Posterior vena cava (tissue), 2 donors: ENCODE results near the gene CAPN10. TPM values are rescaled to one million over a fixed set of nuclear protein-coding genes. Genes with fewer than 3 reads are reported as not detected.

Experiments
- DNase-seq: peaks from one replicate; pipeline ENCODE4 v3.0.0-alpha.2; 2020; ENCODE audit warnings: low spot score
- intact Hi-C, 2 donors: fragments of 100-400 bp; cut with DNase I; formaldehyde crosslinking; loops; one replicate each; pipeline versions ENCODE4 v1.14.1 to v1.14.2; 2022 to 2023
- total RNA-seq, 2 donors: library from RNA; stranded (reverse); fragmentation: NEBNext Ultra II Directional; extraction: Animal tissue kit (Norgen Biotek cat#: 25700); gene quantifications; one replicate each; pipeline ENCODE4 v1.2.1, GENCODE V29; 2021
- donor health status: DM: yes; HTN: yes; CAD: no.
- donor health status: DM: yes; HTN: yes; CAD: no.

The CAPN10 gene
- total RNA-seq, 2 donors from 2014 or later = 18.6 to 22.6 TPM

DNA sequence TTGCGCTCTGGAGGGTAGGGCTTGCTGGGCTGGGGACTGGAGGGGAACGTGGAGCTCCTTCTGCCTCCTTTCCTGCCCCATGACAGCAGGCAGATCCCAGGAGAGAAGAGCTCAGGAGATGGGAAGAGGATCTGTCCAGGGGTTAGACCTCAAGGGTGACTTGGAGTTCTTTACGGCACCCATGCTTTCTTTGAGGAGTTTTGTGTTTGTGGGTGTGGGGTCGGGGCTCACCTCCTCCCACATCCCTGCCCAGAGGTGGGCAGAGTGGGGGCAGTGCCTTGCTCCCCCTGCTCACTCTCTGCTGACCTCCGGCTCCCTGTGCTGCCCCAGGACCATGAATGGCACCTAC, 43.1 kb downstream of the CAPN10 start:
- DNase-seq = no peak
- intact Hi-C loops = no loop called here

DNA sequence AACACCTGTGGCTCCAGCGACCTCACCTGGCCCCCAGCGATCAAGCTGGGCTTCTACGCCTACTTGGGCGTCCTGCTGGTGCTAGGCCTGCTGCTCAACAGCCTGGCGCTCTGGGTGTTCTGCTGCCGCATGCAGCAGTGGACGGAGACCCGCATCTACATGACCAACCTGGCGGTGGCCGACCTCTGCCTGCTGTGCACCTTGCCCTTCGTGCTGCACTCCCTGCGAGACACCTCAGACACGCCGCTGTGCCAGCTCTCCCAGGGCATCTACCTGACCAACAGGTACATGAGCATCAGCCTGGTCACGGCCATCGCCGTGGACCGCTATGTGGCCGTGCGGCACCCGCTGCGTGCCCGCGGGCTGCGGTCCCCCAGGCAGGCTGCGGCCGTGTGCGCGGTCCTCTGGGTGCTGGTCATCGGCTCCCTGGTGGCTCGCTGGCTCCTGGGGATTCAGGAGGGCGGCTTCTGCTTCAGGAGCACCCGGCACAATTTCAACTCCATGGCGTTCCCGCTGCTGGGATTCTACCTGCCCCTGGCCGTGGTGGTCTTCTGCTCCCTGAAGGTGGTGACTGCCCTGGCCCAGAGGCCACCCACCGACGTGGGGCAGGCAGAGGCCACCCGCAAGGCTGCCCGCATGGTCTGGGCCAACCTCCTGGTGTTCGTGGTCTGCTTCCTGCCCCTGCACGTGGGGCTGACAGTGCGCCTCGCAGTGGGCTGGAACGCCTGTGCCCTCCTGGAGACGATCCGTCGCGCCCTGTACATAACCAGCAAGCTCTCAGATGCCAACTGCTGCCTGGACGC, 43.6 kb downstream of the CAPN10 start:
- DNase-seq = peak; percentile 78
- intact Hi-C loops = loop anchor here in 1 of 2 donors (2.0 kb wide), 1 partner anchor 569 kb away; no protein-coding TSS in a partner anchor

DNA sequence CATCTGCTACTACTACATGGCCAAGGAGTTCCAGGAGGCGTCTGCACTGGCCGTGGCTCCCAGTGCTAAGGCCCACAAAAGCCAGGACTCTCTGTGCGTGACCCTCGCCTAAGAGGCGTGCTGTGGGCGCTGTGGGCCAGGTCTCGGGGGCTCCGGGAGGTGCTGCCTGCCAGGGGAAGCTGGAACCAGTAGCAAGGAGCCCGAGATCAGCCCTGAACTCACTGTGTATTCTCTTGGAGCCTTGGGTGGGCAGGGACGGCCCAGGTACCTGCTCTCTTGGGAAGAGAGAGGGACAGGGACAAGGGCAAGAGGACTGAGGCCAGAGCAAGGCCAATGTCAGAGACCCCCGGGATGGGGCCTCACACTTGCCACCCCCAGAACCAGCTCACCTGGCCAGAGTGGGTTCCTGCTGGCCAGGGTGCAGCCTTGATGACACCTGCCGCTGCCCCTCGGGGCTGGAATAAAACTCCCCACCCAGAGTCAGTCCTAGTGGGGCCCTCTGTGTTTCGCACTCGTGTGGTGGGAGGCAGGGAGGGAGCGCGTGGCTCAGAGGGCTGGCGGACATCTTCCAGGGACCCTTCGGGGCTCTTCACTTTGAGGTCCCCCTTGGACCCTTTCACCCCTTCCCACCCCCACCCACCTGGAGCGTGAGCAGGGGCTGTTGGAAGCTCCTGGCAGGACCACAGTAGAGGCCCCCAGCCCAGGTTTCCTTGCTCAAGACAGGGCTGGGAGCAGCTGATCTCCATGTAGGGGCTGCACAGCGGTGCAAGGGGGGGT, 44.4 kb downstream of the CAPN10 start:
- intact Hi-C loops = loop anchor here in 1 of 2 donors (2.0 kb wide), 1 partner anchor 570 kb away; no protein-coding TSS in a partner anchor
- DNase-seq = peak; percentile 72

DNA sequence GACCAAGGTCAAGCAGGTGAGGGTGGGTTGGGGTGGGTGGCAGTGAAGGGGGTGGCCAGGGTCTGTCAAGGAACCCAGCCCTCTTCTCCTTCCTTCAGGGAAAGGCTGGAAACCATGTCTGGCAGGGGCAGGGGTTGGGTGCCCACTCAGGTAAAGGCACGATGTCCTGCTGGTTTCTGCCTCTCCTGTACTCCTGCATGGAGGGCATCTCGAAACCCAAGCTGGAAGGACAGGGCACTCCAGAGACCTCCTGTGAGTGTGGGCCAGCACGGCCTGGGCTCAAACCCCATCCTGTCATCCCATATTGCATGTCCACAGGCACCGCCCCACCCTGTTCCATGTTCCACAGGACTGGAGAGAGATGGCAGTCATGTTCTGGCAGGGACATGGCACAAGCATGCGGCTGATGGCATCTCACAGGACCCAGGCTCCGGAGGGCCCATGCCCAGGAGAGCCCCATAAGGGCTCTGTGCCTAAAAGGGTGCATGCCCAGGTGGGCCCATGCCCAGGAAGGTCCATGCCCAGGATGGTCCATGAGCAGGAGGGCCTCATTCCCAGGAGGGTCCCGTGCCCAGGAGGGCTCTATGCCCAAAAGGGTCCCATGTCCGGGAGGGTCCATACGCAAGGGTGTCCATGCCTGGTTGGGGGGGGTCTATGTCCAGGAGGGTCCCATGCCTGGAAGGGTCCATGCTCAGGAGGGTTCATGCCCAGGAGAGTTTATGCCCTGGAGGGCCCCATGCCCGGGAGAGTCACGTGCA, 45.2 kb downstream of the CAPN10 start:
- peak; percentile 56 for DNase-seq
- intact Hi-C loops = loop anchor here in 1 of 2 donors (2.0 kb wide), 1 partner anchor 571 kb away; no protein-coding TSS in a partner anchor

DNA sequence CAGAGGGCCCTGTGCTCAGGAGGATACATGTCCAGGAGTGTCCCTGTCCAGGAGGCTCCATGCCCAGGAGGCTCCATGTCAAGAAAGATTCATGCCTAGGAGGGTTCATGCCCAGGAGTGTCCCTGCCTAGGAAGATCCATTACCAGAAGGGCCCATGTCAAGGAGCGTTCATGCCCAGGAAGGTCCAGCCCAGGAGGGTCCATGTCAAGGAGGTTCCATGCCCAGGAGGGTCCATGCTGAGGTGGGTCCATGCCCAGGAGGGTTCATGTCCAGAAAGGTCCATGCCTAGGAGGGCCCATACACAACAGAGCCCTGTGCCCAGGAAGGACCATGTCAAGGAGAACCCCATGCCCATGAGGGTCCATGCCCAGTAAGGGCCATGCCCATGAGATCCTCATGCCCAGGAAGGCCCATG, 45.8 kb downstream of the CAPN10 start:
- intact Hi-C loops = no loop called here
- DNase-seq = peak; percentile 46

DNA sequence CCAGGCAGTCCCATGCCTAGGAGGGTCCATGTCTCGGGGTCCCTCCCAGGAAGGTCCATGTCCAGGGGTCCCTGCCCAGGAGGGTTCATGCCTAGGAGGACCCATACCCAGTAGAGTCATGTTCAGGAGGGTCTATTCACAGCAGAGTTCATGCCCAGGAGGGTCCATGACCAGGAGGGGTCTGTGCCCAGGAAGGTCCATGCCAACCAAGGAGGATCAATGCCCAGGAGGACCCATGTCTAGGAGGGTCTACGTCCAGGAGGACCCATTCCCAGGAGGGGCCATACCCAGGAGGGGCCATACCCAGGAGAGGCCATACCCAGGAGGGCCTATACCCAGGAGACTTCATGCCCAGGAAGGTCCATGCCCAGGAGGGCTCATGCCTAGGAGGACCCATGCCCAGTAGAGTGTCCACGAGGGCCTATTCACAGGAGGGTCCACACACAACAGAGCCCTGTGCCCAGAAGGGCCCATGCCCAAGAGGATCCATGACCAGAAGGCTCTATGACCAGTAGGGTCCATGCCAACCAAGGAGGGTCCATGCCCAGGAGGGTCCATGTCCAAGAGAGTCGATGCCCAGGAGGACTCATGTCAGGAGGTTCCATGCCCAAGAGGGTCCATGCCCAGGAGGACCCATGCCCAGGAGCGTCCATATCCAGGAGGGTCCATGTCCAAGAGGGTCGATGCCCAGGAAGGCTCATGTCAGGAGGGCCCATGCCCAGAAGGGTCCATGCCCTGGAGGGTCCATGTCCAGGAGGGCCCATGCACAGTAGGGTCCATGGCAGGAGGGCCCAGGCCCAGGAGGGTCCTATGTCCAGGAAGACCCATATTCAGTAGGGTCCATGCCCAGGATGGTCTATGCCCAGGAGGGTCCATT, 48.8 kb downstream of the CAPN10 start:
- DNase-seq = peak; percentile 59
- intact Hi-C loops = no loop called here

DNA sequence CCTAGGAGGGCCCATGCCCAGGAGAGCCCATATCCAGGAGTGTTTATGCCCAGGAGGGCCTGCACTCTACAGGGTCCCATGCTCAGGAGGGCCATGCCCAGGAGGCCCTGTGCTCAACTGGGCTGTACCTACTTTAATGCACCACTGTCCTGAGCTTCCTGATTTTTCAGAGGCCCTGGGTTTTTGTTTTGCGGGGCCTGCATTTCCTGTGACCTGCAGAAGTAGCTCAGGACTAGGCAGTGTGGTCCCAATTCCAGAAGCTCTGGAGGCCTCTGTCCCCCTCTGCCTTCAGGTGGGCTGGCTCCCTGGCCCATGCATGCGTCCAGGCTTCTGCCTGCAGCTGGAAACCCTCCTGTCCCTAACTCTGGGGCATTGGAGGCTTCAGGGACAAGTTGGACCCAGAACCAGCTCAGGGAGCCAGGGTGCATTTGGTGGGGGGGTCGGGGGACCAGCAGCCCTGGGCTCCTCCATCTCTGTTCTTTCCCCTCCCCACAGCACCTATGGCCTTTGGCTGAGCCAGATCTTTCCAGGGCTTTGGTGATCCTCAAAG, 49.5 kb downstream of the CAPN10 start:
- peak; percentile 62 for DNase-seq
- intact Hi-C loops = no loop called here

DNA sequence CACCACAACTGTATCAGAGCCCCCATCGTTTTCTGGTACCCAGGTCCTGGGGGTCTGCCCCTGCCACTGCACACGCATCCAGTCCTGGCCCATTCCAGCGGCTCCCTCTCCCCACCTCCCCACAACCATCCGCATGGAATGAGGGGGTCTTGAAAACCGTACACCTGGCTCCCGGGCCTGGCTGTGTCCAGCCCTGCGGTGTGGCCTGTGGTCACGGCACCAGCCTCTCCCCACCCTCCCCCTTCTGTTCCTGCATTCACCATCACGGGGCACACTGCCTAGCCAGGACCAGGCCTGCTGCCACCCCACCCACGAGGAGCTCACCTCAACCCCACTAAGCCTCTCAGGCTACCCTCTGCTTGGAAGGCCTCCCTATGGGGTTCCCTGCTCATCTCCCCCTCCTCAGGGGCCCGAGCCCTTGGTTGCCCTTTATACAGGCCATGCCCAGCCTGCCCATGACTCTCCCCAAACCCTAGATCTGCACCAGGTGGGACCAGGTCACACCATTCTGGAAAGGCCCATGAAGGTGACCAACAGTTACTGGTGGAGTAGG, 50.1 kb downstream of the CAPN10 start:
- intact Hi-C loops = no loop called here
- peak; percentile 44 for DNase-seq

DNA sequence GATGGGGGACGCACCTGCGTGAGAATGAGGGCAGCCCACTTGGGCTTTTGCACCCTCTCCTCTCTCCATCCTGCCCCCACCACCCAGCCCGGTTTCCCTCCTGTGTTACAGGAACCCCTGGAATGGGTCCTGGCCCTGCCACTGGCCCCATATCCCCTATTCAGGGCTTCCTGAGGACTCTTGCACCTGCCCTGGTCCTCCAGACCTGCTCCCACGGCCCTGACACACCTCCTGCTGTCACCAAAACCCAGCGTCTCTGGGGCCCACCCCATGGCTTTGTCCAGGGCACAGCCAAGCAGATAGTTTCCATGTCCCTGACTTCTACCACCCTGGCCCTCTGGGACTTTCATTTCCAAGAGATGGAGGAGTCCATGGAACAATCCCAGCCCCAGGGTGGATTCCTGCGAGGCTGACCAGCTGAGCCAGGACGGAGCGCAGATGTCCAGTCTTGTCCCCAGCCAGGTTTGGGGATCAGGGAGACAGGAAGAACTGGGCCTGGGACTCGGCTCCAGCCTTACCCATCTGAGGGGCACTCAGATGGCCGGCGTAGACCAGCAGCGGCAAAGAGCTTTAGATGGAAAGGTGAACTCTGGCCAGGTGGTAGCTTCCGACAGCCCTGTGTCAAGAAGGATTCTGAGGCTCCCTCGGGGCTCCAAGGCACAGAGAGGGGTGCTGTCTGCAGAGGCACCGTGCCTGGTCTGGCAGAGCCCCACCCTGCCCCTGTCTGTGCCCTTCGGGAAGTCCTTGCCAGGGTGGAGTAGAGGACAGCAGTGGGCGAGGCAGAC, 50.8 kb downstream of the CAPN10 start:
- intact Hi-C loops = no loop called here
- DNase-seq = peak; percentile 72

DNA sequence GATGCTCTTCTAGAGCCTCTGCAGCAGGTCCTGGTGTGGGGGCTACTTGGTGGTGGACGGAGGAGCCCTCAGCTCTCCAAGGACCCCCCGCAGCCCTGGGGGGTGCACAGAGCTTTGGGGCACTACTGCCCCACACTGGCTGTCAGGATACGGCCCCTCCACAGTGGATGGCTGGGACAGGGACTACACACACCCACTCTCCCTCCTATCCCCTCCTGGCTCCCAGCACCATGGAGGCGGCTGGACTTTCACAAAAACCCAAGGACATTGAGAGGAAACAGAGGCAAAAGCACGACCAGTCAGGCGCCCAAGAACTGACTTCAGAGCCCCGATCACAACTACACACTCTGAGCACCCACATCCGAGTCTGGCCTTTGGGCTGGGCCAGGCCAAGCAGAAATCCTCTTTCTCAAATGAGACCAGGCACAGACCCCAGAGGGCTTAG, 51.4 kb downstream of the CAPN10 start:
- peak; percentile 48 for DNase-seq
- intact Hi-C loops = no loop called here

DNA sequence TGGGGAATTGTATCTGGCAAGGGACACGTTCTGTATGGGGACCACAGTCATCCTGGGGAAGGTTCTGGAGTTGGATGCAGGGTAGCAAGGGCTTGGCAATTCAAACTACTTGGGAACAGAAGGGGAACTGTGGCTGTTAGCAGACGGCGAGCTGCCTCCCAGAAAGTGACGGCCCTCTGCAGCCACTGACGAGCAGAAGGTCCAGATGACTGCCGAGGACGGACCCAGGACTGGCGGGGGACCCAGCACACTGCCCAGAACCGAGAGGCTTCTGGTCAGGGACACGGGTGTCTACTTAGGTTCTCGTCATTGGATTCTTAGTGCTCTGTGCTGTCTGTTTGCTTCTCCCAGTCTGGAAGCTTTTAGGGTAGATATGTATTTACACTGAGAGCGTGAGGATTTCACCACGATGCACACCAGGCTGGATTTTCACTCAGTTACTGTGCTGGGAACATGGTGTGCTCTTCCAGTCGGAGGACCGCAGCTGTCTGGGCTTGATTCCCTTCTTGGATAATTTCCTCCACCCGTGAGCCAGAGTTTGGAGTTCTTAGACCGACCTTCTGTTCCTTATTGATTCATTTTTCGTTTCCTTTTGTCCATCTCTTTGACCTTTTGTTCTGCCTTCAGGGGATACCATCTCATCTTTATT, 52.1 kb downstream of the CAPN10 start:
- intact Hi-C loops = no loop called here
- peak; percentile 83 for DNase-seq

DNA sequence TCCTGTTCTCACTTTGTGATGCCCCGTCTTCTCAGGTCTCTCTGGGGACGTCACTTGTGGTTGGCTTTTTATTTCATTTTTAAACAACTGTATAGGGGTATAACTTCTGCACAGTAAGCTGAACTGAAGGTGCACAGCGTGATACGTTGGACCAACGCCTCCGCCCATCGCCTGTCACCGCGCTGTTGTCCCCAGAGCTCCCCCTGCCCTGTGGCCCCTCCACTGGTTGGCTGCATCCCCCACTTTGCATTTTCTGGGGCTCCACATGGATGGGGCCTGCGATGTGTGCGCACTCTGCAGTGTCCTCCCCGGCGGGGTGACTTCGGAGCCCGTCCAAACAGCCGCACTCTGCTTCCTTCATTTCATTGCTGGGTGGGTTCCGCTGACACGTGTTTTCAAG, 53.0 kb downstream of the CAPN10 start:
- intact Hi-C loops = no loop called here
- peak; percentile 56 for DNase-seq

DNA sequence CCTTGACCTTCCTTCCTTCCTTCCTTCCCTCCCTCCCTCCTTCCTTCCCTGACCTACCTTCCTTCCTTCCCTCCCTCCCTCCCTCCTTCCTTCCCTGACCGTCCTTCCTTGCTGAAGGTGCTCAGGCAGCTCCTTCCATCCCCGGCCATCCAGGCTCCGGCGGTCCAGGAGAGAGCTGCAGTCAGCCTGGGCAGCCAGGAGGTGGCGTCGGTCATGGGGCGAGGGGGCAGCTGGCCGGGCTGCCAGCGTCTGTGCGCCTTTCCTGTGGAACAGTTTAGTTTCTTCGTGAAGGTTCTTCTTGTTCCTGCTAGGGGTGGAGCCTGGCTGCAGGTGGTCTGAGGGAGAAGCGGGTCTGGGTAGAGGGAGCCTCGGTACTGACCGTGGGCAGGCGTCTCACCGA, 54.4 kb downstream of the CAPN10 start:
- DNase-seq = peak; percentile 61
- intact Hi-C loops = no loop called here

DNA sequence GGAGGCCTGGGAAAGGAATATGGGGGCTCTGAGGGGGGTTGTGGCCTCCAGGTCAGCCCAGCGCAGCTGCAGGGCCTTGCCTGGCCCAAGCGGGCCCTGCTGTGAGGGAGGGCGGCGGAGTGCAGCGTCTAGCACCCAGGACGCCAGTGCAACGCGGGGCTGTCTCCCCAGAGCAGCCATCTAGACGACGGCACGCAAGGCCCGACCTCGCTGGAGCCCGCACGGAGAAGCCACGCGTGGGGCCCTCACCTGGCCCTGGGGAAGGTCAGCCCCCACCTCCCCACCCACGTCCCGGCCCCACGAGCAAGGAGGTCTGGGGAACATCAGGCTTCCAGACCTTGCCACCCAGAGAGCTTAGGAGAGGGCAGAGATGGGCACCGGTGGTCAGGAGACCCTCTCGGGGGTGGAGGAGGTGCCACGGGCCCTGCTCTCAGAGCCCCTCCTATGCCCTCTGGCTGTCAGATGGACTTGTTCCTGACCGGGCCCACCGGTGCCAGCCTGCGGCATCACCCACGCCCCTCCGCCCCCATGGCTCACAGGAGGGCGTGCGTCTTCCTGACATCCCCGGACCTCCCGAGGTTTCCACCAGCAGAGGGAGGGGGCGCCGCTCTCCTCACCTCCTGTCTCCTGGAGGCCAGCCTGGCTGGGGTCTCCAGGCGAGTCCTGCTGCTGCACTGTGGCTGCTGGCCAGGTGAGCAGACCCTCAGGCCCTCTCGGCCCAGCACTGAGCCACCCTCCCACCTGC, 55.7 kb downstream of the CAPN10 start:
- peak; percentile 75 for DNase-seq
- intact Hi-C loops = no loop called here

DNA sequence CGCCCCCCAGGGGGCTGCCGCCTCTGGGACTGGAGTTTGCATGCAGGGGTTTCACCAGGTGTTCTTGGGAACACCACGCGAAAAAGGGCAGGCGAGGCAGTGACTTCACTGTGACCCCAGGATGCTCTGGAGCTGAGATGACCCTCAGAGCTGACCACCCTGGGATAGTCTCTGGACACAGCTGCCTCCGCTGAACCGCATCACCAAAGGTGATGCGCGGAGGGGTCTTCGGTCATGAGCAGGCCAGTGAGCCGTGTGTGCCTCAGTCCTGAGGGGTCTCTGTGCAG, 56.2 kb downstream of the CAPN10 start:
- no peak for DNase-seq
- intact Hi-C loops = no loop called here

DNA sequence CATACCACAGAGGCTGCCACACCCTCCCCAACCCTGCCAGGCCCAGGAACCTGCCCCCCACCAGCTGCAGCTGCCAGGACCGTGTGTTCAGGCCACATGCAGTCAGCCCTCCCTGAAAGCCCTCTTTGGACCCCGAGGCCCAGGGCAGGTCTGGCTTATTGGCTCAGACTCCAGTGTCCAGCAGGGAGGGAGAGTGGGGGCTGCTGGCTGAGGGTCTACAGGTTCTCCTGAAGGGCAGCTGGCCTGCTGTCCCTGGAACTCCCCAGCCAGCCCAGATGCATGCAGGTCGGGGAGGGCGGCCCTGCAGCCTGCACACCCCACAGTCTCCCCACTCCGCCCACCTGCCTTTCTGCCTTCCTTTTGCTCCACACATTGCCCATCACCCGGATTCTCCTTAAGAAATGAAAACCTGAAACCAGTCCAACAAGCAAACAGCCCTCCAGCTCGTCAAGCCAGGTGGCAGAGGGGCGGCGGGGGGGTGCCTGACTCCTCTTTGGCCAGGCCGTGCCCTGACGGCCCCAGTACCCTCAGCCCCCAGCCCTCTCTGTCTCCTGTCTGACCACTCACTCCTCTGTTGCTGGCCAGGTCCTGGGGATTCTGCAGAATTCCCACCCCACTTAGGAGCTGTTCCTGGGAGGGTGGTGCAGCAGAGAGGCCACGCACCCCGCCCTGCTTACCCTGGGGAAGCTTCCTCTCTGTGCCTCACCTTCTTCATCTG, 56.7 kb downstream of the CAPN10 start:
- intact Hi-C loops = no loop called here
- peak; percentile 76 for DNase-seq
